PFSK-1 (cell line): ENCODE measurements around the gene ATXN1.

Experiments used
- FOXP2 ChIP-seq: optimal IDR thresholded peaks from 2 replicates; pipeline ENCODE3; 2011; ENCODE audit warnings: borderline replicate concordance, control low read depth, inconsistent platforms; ENCODE audit not compliant: insufficient read depth; ENCODE audit errors: extremely low read length, extremely low read depth
- POLR2AphosphoS5 ChIP-seq: IDR thresholded peaks from 2 replicates; pipeline ENCODE4 v1.6.1; 2012; ENCODE audit warnings: low read depth, mild to moderate bottlenecking, control low read depth, low read length, moderate library complexity
- REST ChIP-seq, 2 experiments: IDR thresholded peaks; 2 replicates each; pipeline versions ENCODE4 v1.6.1 to v1.8.0; 2011 to 2012; ENCODE audit warnings: low read depth in 2 of 2, low read length in 2 of 2, control low read depth in 1 of 2, inconsistent platforms in 1 of 2, mild to moderate bottlenecking in 1 of 2, moderate library complexity in 1 of 2; ENCODE audit not compliant: insufficient read depth in 1 of 2
- SIN3A ChIP-seq: IDR thresholded peaks from 2 replicates; pipeline ENCODE4 v1.6.1; 2012; ENCODE audit warnings: mild to moderate bottlenecking, low read length, moderate library complexity, borderline replicate concordance; ENCODE audit not compliant: insufficient read depth
- TAF1 ChIP-seq: IDR thresholded peaks from 2 replicates; pipeline ENCODE4 v1.6.1; 2012; ENCODE audit warnings: low read length, control low read depth, borderline replicate concordance; ENCODE audit not compliant: insufficient read depth

The ATXN1 gene

GRCh38 chr6:16352821-16353438, 408.3 kb downstream of the ATXN1 start:
- TF ChIP-seq REST (IDR thresholded peaks at IDR 0.05; ENCODE audit: insufficient read depth in 1 of 2, low read depth in 2 of 2, low read length in 2 of 2) (no peak), TAF1 (no peak), SIN3A (no peak), POLR2AphosphoS5 (no peak), FOXP2 (no peak)

- TF ChIP-seq REST (IDR thresholded peaks at IDR 0.05; ENCODE audit: insufficient read depth in 1 of 2, low read depth in 2 of 2, low read length in 2 of 2), result peak in 1 of 2 experiments; percentile 44; a peak in 1 of 4 replicates
- peak; percentile 91; the same call in 1 of the 2 replicates for TF ChIP-seq SIN3A
- no peak for TF ChIP-seq POLR2AphosphoS5
These were observed 409.0 kb downstream of the ATXN1 start for GRCh38 chr6:16352258-16352635.

- no peak for TF ChIP-seq FOXP2
These were observed 411.7 kb downstream of the ATXN1 start for GRCh38 chr6:16349544-16349943.

GRCh38 chr6:16346831-16347230, 414.4 kb downstream of the ATXN1 start:
- no peak for TF ChIP-seq POLR2AphosphoS5
- no peak for TF ChIP-seq FOXP2
- no peak for TF ChIP-seq TAF1
- no peak for TF ChIP-seq REST (IDR thresholded peaks at IDR 0.05; ENCODE audit: insufficient read depth in 1 of 2, low read depth in 2 of 2, low read length in 2 of 2)

GRCh38 chr6:16345449-16346330, 415.6 kb downstream of the ATXN1 start:
- TF ChIP-seq FOXP2 (peak; percentile 63), POLR2AphosphoS5 (peak; percentile 70), SIN3A (peak; percentile 59; the same call in 1 of the 2 replicates), REST (IDR thresholded peaks at IDR 0.05; ENCODE audit: insufficient read depth in 1 of 2, low read depth in 2 of 2, low read length in 2 of 2) (peak in 1 of 2 experiments; percentile 58; a peak in 2 of 4 replicates), TAF1 (peak; percentile 41; the same call in 1 of the 2 replicates)
